Activated B cell treated with CpG ODN at 0.5 μM for 24 hours (primary cell): ENCODE data around the gene DGKB. TPM values are rescaled to one million over a fixed set of nuclear protein-coding genes. Genes with fewer than 3 reads are reported as not detected.

Experiments used
- ATAC-seq: fragments of 200-7000 bp; cut with Tn5 transposase; one replicate; pipeline ENCODE4 v1.10.0; 2021; ENCODE audit warnings: low read depth, mild to moderate bottlenecking, moderate library complexity
- CTCF ChIA-PET: fragments of 350-600 bp; sonication (Branson Sonifier 250); formaldehyde crosslinking; loops from one replicate; lab custom pipeline; 2021; ENCODE audit warnings: antibody characterized with exemption; lab: Charles Lee
- POLR2A ChIA-PET: fragments of 350-600 bp; sonication (Branson Sonifier 250); formaldehyde crosslinking; loops from one replicate; lab custom pipeline; 2021; ENCODE audit warnings: antibody characterized with exemption; lab: Charles Lee
- DNase-seq: peaks from one replicate; pipeline ENCODE4 v3.0.0; 2022
- H3K27ac Mint-ChIP-seq: one replicate; pipeline ENCODE4 v1.8.0; 2020; ENCODE audit warnings: mixed read lengths
- H3K27me3 Mint-ChIP-seq: one replicate; pipeline ENCODE4 v1.8.0; 2021; ENCODE audit warnings: mixed read lengths
- H3K36me3 Mint-ChIP-seq: one replicate; pipeline ENCODE4 v1.8.0; 2021; ENCODE audit warnings: low read depth, mixed read lengths
- H3K4me1 Mint-ChIP-seq: one replicate; pipeline ENCODE4 v1.8.0; 2021; ENCODE audit warnings: mixed read lengths
- H3K4me3 Mint-ChIP-seq: one replicate; pipeline ENCODE4 v1.8.0; 2020; ENCODE audit warnings: mild to moderate bottlenecking, mixed read lengths
- H3K9me3 Mint-ChIP-seq: one replicate; pipeline ENCODE4 v1.8.0; 2020; ENCODE audit warnings: mixed read lengths
- CTCF ChIP-seq: fragments of 200-600 bp; IDR thresholded peaks from one replicate; pipeline ENCODE4 v1.8.0; 2022; ENCODE audit warnings: antibody characterized with exemption, mild to moderate bottlenecking
- intact Hi-C: fragments of 100-400 bp; cut with micrococcal nuclease; formaldehyde crosslinking; loops from one replicate; pipeline ENCODE4 v1.15.1; 2024
- total RNA-seq: library from RNA; stranded (reverse); gene quantifications from 2 replicates; pipeline ENCODE4 v1.2.3, GENCODE V29; 2022

Gene DGKB
- total RNA-seq, 1 donor from 2014 or later = not detected

GRCh38 chr7:14195871-14196270 lies 706.7 kb downstream of the DGKB start:
- ChIA-PET POLR2A (no interaction called here), CTCF (no interaction called here)
- intact Hi-C loops = no loop called here
- H3K27me3 Mint-ChIP-seq = no peaks in the 10 kb centered on the region
- H3K9me3 Mint-ChIP-seq = peaks cover 3% of the 10 kb centered on the region
- no peaks in the 10 kb centered on the region for H3K36me3 Mint-ChIP-seq
- ATAC-seq (no peak), DNase-seq (no peak)
- H3K4me1 Mint-ChIP-seq = no peaks in the 10 kb centered on the region
- no peak for TF ChIP-seq CTCF
- H3K27ac Mint-ChIP-seq = no peak overlapping the region
- no peak overlapping the region for H3K4me3 Mint-ChIP-seq

GRCh38 chr7:14195079-14195478 lies 707.5 kb downstream of the DGKB start:
- Mint-ChIP-seq H3K27me3 (no peaks in the 10 kb centered on the region), H3K27ac (no peak overlapping the region), H3K4me1 (no peaks in the 10 kb centered on the region), H3K4me3 (no peak overlapping the region), H3K36me3 (no peaks in the 10 kb centered on the region), H3K9me3 (peaks cover 3% of the 10 kb centered on the region)
- ChIA-PET CTCF (no interaction called here), POLR2A (no interaction called here)
- DNase-seq (no peak), ATAC-seq (no peak)
- TF ChIP-seq CTCF = no peak
- intact Hi-C loops = no loop called here

- DNase-seq = no peak
Measured at GRCh38 chr7:14191686-14192098, 710.9 kb downstream of the DGKB start.

GRCh38 chr7:14184292-14184864 lies 718.2 kb downstream of the DGKB start:
- CTCF ChIA-PET = no interaction called here
- Mint-ChIP-seq H3K9me3 (peaks cover 9% of the 10 kb centered on the region), H3K4me3 (no peak overlapping the region), H3K27me3 (no peaks in the 10 kb centered on the region), H3K36me3 (no peaks in the 10 kb centered on the region), H3K27ac (no peak overlapping the region), H3K4me1 (no peaks in the 10 kb centered on the region)
- TF ChIP-seq CTCF = no peak
- ATAC-seq (no peak), DNase-seq (no peak)
- POLR2A ChIA-PET = no interaction called here
- intact Hi-C loops = no loop called here

More at GRCh38 chr7:14191686-14192098, 710.9 kb downstream of the DGKB start:
- Mint-ChIP-seq H3K27ac (no peak overlapping the region), H3K4me3 (no peak overlapping the region), H3K27me3 (no peaks in the 10 kb centered on the region), H3K9me3 (peaks cover 7% of the 10 kb centered on the region), H3K4me1 (no peaks in the 10 kb centered on the region), H3K36me3 (no peaks in the 10 kb centered on the region)
- ChIA-PET CTCF (no interaction called here), POLR2A (no interaction called here)
- TF ChIP-seq CTCF = no peak
- no peak for ATAC-seq
- intact Hi-C loops = no loop called here

- H3K27ac Mint-ChIP-seq = no peak overlapping the region
- TF ChIP-seq CTCF = no peak
- H3K27me3 Mint-ChIP-seq = no peaks in the 10 kb centered on the region
- no peak for DNase-seq
- no peaks in the 10 kb centered on the region for H3K36me3 Mint-ChIP-seq
- no peaks in the 10 kb centered on the region for H3K9me3 Mint-ChIP-seq
- no peaks in the 10 kb centered on the region for H3K4me1 Mint-ChIP-seq
- intact Hi-C loops = no loop called here
- POLR2A ChIA-PET = no interaction called here
- CTCF ChIA-PET = no interaction called here
- no peak overlapping the region for H3K4me3 Mint-ChIP-seq
- no peak for ATAC-seq
Measured at GRCh38 chr7:14179781-14180180, 722.8 kb downstream of the DGKB start.
